Endothelial cell (in vitro differentiated cells): ENCODE results near the gene PI4KA. TPM values are rescaled to one million over a fixed set of nuclear protein-coding genes. Genes with fewer than 3 reads are reported as not detected.
"Not testable (repeated sequence)": the region's sequence is repeated elsewhere in the genome, so short reads cannot be mapped to it uniquely, and the experiment has no call there.

ENCODE experiments used
- DNase-seq: peaks from one replicate; pipeline ENCODE4 v3.0.0; 2021; ENCODE audit warnings: low spot score
- H3K27ac Mint-ChIP-seq: one replicate; pipeline ENCODE4 v1.8.0; 2021; ENCODE audit warnings: mixed read lengths, inconsistent platforms; ENCODE audit not compliant: unreplicated experiment
- H3K27me3 Mint-ChIP-seq: one replicate; pipeline ENCODE4 v1.8.0; 2021; ENCODE audit warnings: mild to moderate bottlenecking, moderate library complexity, mixed read lengths, inconsistent platforms; ENCODE audit not compliant: unreplicated experiment
- H3K36me3 Mint-ChIP-seq: one replicate; pipeline ENCODE4 v1.8.0; 2021; ENCODE audit warnings: mild to moderate bottlenecking, low read depth, mixed read lengths, inconsistent platforms; ENCODE audit not compliant: unreplicated experiment
- H3K4me1 Mint-ChIP-seq: one replicate; pipeline ENCODE4 v1.8.0; 2021; ENCODE audit warnings: mild to moderate bottlenecking, mixed read lengths, inconsistent platforms; ENCODE audit not compliant: unreplicated experiment
- H3K4me3 Mint-ChIP-seq: one replicate; pipeline ENCODE4 v1.8.0; 2021; ENCODE audit warnings: mild to moderate bottlenecking, mixed read lengths, inconsistent platforms; ENCODE audit not compliant: unreplicated experiment
- H3K9me3 Mint-ChIP-seq: one replicate; pipeline ENCODE4 v1.8.0; 2021; ENCODE audit warnings: mixed read lengths, inconsistent platforms; ENCODE audit not compliant: unreplicated experiment
- CTCF ChIP-seq: fragments of 200-600 bp; sonication (generic); IDR thresholded peaks from one replicate; pipeline ENCODE4 v1.5.0; 2021; ENCODE audit warnings: antibody characterized with exemption; ENCODE audit not compliant: unreplicated experiment
- total RNA-seq: library from RNA; stranded (reverse); fragmentation: NEBNext Ultra II Directional; extraction: Animal tissue kit (Norgen Biotek cat#: 25700); gene quantifications from one replicate; pipeline ENCODE4 v1.2.1, GENCODE V29; 2021; ENCODE audit not compliant: unreplicated experiment

The PI4KA gene
- total RNA-seq, 1 donor from 2014 or later = 65.3 TPM

GRCh38 chr22:20904008-20904979 is 45.7 kb upstream of the PI4KA start:
- Mint-ChIP-seq H3K27me3 (no peaks in the 10 kb centered on the region), H3K9me3 (no peaks in the 10 kb centered on the region), H3K4me3 (no peak overlapping the region), H3K4me1 (no peaks in the 10 kb centered on the region), H3K36me3 (no peaks in the 10 kb centered on the region), H3K27ac (no peak overlapping the region)
- TF ChIP-seq CTCF = no peak
- DNase-seq = no peak

- Mint-ChIP-seq H3K9me3 (no peaks in the 10 kb centered on the region), H3K4me1 (no peaks in the 10 kb centered on the region), H3K36me3 (no peaks in the 10 kb centered on the region), H3K4me3 (no peak overlapping the region), H3K27me3 (no peaks in the 10 kb centered on the region), H3K27ac (no peak overlapping the region)
- no peak for DNase-seq
- no peak for TF ChIP-seq CTCF
These were observed 44.5 kb upstream of the PI4KA start for GRCh38 chr22:20903093-20903492.

- H3K27me3 Mint-ChIP-seq, H3K9me3 Mint-ChIP-seq, H3K36me3 Mint-ChIP-seq, DNase-seq, H3K4me1 Mint-ChIP-seq, H3K27ac Mint-ChIP-seq, H3K4me3 Mint-ChIP-seq: not testable (repeated sequence)
These were observed 42.8 kb upstream of the PI4KA start for GRCh38 chr22:20901093-20902033.

GRCh38 chr22:20899827-20900423 is 41.3 kb upstream of the PI4KA start:
- H3K4me1 Mint-ChIP-seq = no peaks in the 10 kb centered on the region
- no peak for DNase-seq
- TF ChIP-seq CTCF = no peak
- H3K27me3 Mint-ChIP-seq = no peaks in the 10 kb centered on the region
- H3K36me3 Mint-ChIP-seq = no peaks in the 10 kb centered on the region
- no peak overlapping the region for H3K4me3 Mint-ChIP-seq
- H3K9me3 Mint-ChIP-seq = no peaks in the 10 kb centered on the region
- no peak overlapping the region for H3K27ac Mint-ChIP-seq

- H3K4me1 Mint-ChIP-seq, H3K4me3 Mint-ChIP-seq, H3K36me3 Mint-ChIP-seq, DNase-seq, H3K27ac Mint-ChIP-seq, H3K9me3 Mint-ChIP-seq, H3K27me3 Mint-ChIP-seq: not testable (repeated sequence)
These were observed 39.1 kb upstream of the PI4KA start for GRCh38 chr22:20897737-20898136.
